ENCODE results near the gene TMEM240.

Gene TMEM240

GRCh38 chr1:1554926-1555915 is 14.8 kb upstream of the TMEM240 start:
- H3K36me3 ChIP-seq = peaks cover 45% of the 10 kb centered on the region
- no peaks in the 10 kb centered on the region for H3K4me1 ChIP-seq (ENCODE audit: control insufficient read depth in 1 of 2, insufficient read depth in 1 of 2, low read depth in 1 of 2, low read length in 1 of 2)
- no peaks in the 10 kb centered on the region for H3K9me3 ChIP-seq
- TF ChIP-seq CTCF (IDR thresholded peaks at IDR 0.05) = no peak
- no peak overlapping the region for H3K4me3 ChIP-seq (ENCODE audit: low read depth in 1 of 2, low read length in 1 of 2)
- H3K27me3 ChIP-seq = no peaks in the 10 kb centered on the region
- no peak overlapping the region for H3K27ac ChIP-seq

DNA sequence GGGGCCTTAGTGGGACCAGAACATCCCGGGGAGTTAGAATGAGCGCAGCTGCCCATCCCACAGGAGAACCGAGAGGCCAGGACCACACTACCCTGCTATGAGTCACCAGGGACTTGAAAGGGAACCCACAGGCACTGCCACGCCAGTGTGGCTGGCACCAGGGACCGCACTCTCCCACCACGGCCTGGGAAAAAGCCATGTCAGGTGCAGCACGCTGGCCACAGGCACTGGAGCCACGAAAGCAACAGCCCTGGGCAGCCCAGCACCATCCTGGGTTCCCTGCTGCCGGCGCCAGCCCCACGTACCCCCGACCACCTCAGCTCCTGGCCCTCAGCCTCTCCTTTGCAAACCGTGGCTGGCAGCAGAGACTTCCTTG is 14.1 kb upstream of the TMEM240 start:
- Histone ChIP-seq H3K27ac (no peak overlapping the region), H3K36me3 (peaks cover 40% of the 10 kb centered on the region), H3K4me1 (ENCODE audit: control insufficient read depth in 1 of 2, insufficient read depth in 1 of 2, low read depth in 1 of 2, low read length in 1 of 2) (no peaks in the 10 kb centered on the region), H3K4me3 (ENCODE audit: low read depth in 1 of 2, low read length in 1 of 2) (no peak overlapping the region), H3K9me3 (no peaks in the 10 kb centered on the region), H3K27me3 (no peaks in the 10 kb centered on the region)
- no peak for TF ChIP-seq CTCF (IDR thresholded peaks at IDR 0.05)

DNA sequence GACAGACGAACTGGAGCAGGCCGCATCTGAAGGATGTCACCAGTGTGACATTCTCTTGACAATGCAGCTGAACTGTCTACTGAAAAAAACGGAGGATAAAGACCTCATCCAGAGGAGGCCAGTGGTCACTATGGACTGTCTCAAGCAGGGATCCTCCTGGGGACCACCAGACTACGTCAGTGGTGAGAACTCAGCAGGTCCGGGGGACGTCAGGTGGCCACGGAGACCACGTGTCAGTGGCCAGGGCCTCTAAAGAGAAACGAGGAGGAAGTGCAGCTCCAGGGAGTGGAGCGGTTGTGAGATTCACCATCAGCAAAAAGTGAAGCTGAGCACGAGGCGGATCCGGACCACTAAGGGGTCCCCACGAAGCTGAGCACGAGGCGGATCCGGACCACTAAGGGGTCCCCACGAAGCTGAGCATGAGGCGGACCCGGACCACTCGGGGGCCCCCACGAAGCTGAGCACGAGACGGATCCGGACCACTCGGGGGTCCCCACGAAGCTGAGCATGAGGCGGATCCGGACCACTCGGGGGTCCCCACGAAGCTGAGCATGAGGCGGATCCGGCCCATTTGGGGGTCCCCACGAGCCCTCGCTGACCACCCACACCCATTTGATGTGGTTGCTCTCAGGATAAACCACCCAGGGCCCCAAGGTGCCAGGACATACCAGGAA is 13.5 kb upstream of the TMEM240 start:
- Histone ChIP-seq H3K9me3 (no peaks in the 10 kb centered on the region), H3K4me3 (ENCODE audit: low read depth in 1 of 2, low read length in 1 of 2) (no peak overlapping the region), H3K36me3 (peaks cover 40% of the 10 kb centered on the region), H3K27ac (no peak overlapping the region), H3K4me1 (ENCODE audit: control insufficient read depth in 1 of 2, insufficient read depth in 1 of 2, low read depth in 1 of 2, low read length in 1 of 2) (no peaks in the 10 kb centered on the region), H3K27me3 (no peaks in the 10 kb centered on the region)
- TF ChIP-seq CTCF (IDR thresholded peaks at IDR 0.05) = no peak

GRCh38 chr1:1552263-1552639 is 11.8 kb upstream of the TMEM240 start:
- peaks cover 56% of the 10 kb centered on the region for H3K36me3 ChIP-seq
- no peak for TF ChIP-seq CTCF (IDR thresholded peaks at IDR 0.05)
- H3K4me3 ChIP-seq (ENCODE audit: low read depth in 1 of 2, low read length in 1 of 2) = no peak overlapping the region
- H3K9me3 ChIP-seq = no peaks in the 10 kb centered on the region
- H3K27ac ChIP-seq = no peak overlapping the region
- H3K27me3 ChIP-seq = no peaks in the 10 kb centered on the region
- no peaks in the 10 kb centered on the region for H3K4me1 ChIP-seq (ENCODE audit: control insufficient read depth in 1 of 2, insufficient read depth in 1 of 2, low read depth in 1 of 2, low read length in 1 of 2)

DNA sequence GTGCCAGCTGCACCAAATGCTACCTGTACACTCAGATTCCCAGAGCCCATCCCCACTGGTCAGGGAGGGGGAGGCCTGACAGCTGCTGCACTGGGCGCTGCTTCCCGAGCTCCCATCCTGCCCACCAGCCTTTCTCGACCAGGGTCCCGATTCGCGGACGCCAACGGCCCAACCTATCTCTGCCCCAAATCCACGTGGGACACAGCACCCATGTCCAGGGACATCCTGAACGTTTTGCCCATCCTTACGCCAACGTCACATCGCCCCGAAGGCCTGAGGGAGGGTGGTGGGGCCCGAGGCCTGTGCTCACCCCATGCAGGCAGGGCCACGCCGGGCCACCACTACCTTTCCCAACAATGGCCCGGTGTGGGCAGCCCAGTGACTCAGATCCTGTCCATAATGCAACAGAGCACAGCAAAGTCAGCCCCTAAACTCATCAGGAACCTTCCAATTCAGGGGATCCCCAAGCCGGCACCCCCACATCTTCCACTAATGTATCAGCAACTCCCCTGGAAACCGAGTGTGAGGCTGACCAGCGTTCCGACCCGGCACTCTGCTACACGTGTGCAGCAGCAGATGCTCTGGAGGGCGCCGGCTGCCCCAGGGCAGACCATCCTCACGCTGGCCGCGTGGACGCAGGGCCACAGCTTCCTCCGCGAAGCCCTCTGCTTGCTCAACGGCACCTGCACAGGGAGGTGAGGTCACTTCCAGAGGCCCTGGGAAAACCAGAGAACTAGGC is 11.3 kb upstream of the TMEM240 start:
- H3K36me3 ChIP-seq = peaks cover 59% of the 10 kb centered on the region
- no peak for TF ChIP-seq CTCF (IDR thresholded peaks at IDR 0.05)
- H3K4me3 ChIP-seq (ENCODE audit: low read depth in 1 of 2, low read length in 1 of 2) = no peak overlapping the region
- H3K27ac ChIP-seq = no peak overlapping the region
- no peaks in the 10 kb centered on the region for H3K4me1 ChIP-seq (ENCODE audit: control insufficient read depth in 1 of 2, insufficient read depth in 1 of 2, low read depth in 1 of 2, low read length in 1 of 2)
- no peaks in the 10 kb centered on the region for H3K9me3 ChIP-seq
- no peaks in the 10 kb centered on the region for H3K27me3 ChIP-seq
